SKM-1 (cell line): ENCODE measurements around the gene SHANK1.

Source experiments
- DNase-seq: peaks from one replicate; lab custom pipeline; 2025; ENCODE audit not compliant: unreplicated experiment; lab: John Stamatoyannopoulos, UW

Gene SHANK1

GRCh38 chr19:50661766-50662650 is 57.6 kb downstream of the SHANK1 start:
- DNase-seq: no peak

GRCh38 chr19:50661023-50661422 is 58.6 kb downstream of the SHANK1 start:
- DNase-seq: no peak

- DNase-seq: no peak
These were observed 59.6 kb downstream of the SHANK1 start for GRCh38 chr19:50660088-50660366.

- DNase-seq: no peak
These were observed 60.1 kb downstream of the SHANK1 start for GRCh38 chr19:50659318-50660087.

- peak; percentile 34 for DNase-seq
These were observed 60.9 kb downstream of the SHANK1 start for GRCh38 chr19:50658441-50659317.

GRCh38 chr19:50657712-50658440 is 61.7 kb downstream of the SHANK1 start:
- peak; percentile 84 for DNase-seq

GRCh38 chr19:50657222-50657669 is 62.4 kb downstream of the SHANK1 start:
- no peak for DNase-seq

GRCh38 chr19:50654882-50655281 is 64.7 kb downstream of the SHANK1 start:
- no peak for DNase-seq

GRCh38 chr19:50652722-50653121 is 66.9 kb downstream of the SHANK1 start:
- DNase-seq: no peak

- DNase-seq: no peak
These were observed 68.4 kb downstream of the SHANK1 start for GRCh38 chr19:50651174-50651573.

- no peak for DNase-seq
These were observed 69.9 kb downstream of the SHANK1 start, which contains the start of gene C19orf81 for GRCh38 chr19:50649433-50650391. Gene C19orf81 (plus strand): TSS chr19:50649445. CDS start chr19:50649445, 0 bp downstream.

GRCh38 chr19:50648659-50649058 is 70.9 kb downstream of the SHANK1 start:
- no peak for DNase-seq

GRCh38 chr19:50647879-50648615 is 71.6 kb downstream of the SHANK1 start:
- DNase-seq: no peak

- no peak for DNase-seq
These were observed 73.4 kb downstream of the SHANK1 start for GRCh38 chr19:50646074-50646807.

- DNase-seq: no peak
These were observed 74.5 kb downstream of the SHANK1 start for GRCh38 chr19:50645107-50645506.

- DNase-seq: no peak
These were observed 75.2 kb downstream of the SHANK1 start for GRCh38 chr19:50644315-50644915.

- DNase-seq: no peak
These were observed 79.2 kb downstream of the SHANK1 start for GRCh38 chr19:50640368-50640767.
